ENCODE results near the gene VOPP1. TPM values are rescaled to one million over a fixed set of nuclear protein-coding genes. Genes with fewer than 3 reads are reported as not detected.

Gene VOPP1
- total RNA-seq, 2 donors from 2014 or later = 88.9 to 131 TPM

DNA sequence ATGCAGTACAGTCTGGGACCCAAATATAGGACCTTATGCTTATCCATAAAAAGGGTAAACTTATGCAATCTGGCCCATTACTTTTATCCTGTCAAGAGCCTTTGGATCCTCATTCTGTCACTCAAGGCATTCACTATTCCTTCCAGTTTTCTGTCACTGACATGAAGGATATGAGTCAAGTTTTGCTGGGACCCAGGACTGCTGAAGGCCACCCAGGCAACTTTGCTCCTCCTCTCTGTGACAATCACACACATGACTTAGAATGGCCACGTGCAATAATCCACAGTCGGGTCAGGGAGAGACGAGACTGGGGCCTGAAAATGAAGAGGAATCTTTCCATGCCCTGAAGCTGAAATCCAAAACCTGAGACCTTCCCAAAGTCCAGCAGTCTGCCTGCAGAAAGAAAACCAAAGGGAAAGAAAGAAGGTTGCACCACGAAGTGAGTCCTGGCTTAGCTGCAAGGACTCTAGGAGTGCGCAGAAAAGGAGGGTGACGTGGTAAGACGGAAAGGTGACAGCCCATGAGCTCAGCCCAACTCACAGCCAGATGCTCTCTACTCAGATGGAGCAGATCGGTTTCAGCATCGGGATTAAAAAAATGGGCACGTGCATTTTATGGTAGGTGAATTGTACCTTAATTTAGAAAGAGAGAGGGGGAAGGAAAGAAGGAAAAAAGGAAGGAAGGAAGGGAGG, 67.2 kb downstream of the VOPP1 start:
- ATAC-seq (ENCODE audit: insufficient number of reproducible peaks, low FRiP score, low read depth) (no peak), DNase-seq (ENCODE audit: low spot score) (no peak)
- TF ChIP-seq, protein P1, sequence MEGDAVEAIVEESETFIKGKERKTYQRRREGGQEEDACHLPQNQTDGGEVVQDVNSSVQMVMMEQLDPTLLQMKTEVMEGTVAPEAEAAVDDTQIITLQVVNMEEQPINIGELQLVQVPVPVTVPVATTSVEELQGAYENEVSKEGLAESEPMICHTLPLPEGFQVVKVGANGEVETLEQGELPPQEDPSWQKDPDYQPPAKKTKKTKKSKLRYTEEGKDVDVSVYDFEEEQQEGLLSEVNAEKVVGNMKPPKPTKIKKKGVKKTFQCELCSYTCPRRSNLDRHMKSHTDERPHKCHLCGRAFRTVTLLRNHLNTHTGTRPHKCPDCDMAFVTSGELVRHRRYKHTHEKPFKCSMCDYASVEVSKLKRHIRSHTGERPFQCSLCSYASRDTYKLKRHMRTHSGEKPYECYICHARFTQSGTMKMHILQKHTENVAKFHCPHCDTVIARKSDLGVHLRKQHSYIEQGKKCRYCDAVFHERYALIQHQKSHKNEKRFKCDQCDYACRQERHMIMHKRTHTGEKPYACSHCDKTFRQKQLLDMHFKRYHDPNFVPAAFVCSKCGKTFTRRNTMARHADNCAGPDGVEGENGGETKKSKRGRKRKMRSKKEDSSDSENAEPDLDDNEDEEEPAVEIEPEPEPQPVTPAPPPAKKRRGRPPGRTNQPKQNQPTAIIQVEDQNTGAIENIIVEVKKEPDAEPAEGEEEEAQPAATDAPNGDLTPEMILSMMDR (IDR thresholded peaks at IDR 0.05) = no peak
- Histone ChIP-seq H3K36me3 (no peaks in the 10 kb centered on the region), H3K9me3 (no peaks in the 10 kb centered on the region), H3K27me3 (replicated peaks; ENCODE audit: insufficient read depth) (no peaks in the 10 kb centered on the region), H3K27ac (no peak overlapping the region), H3K4me3 (no peak overlapping the region), H3K4me1 (ENCODE audit: control insufficient read depth in 1 of 2, low read depth in 2 of 2) (peaks cover 0 to 8% of the 10 kb centered on the region in 2 donors)

- TF ChIP-seq, protein P1 (IDR thresholded peaks at IDR 0.05) = no peak
- peaks cover 0 to 8% of the 10 kb centered on the region in 2 donors for H3K4me1 ChIP-seq (ENCODE audit: control insufficient read depth in 1 of 2, low read depth in 2 of 2)
- H3K4me3 ChIP-seq = no peak overlapping the region
- ATAC-seq (ENCODE audit: insufficient number of reproducible peaks, low FRiP score, low read depth) (no peak), DNase-seq (ENCODE audit: low spot score) (no peak)
- no peaks in the 10 kb centered on the region for H3K36me3 ChIP-seq
- no peak overlapping the region for H3K27ac ChIP-seq
- H3K9me3 ChIP-seq = no peaks in the 10 kb centered on the region
- H3K27me3 ChIP-seq (replicated peaks; ENCODE audit: insufficient read depth) = no peaks in the 10 kb centered on the region
Observed at GRCh38 chr7:55504093-55504859, 68.0 kb downstream of the VOPP1 start.

GRCh38 chr7:55502858-55503440, 69.4 kb downstream of the VOPP1 start:
- Histone ChIP-seq H3K4me1 (ENCODE audit: control insufficient read depth in 1 of 2, low read depth in 2 of 2) (peaks cover 0 to 8% of the 10 kb centered on the region in 2 donors), H3K4me3 (no peak overlapping the region), H3K27ac (no peak overlapping the region), H3K27me3 (replicated peaks; ENCODE audit: insufficient read depth) (no peaks in the 10 kb centered on the region), H3K36me3 (no peaks in the 10 kb centered on the region), H3K9me3 (no peaks in the 10 kb centered on the region)
- DNase-seq (ENCODE audit: low spot score) = no peak
- TF ChIP-seq, protein P1 (IDR thresholded peaks at IDR 0.05) = no peak
- no peak for ATAC-seq (ENCODE audit: insufficient number of reproducible peaks, low FRiP score, low read depth)

GRCh38 chr7:55502124-55502857, 70.0 kb downstream of the VOPP1 start:
- ATAC-seq (ENCODE audit: insufficient number of reproducible peaks, low FRiP score, low read depth) (no peak), DNase-seq (ENCODE audit: low spot score) (no peak)
- Histone ChIP-seq H3K27me3 (replicated peaks; ENCODE audit: insufficient read depth) (no peaks in the 10 kb centered on the region), H3K4me3 (no peak overlapping the region), H3K9me3 (no peaks in the 10 kb centered on the region), H3K4me1 (ENCODE audit: control insufficient read depth in 1 of 2, low read depth in 2 of 2) (peaks cover 0 to 8% of the 10 kb centered on the region in 2 donors), H3K36me3 (no peaks in the 10 kb centered on the region), H3K27ac (no peak overlapping the region)
- TF ChIP-seq, protein P1 (IDR thresholded peaks at IDR 0.05) = no peak
